Measurements from ENCODE around the gene PIANP.
"Not testable (repeated sequence)": the region's sequence is repeated elsewhere in the genome, so short reads cannot be mapped to it uniquely, and the experiment has no call there.

The PIANP gene

GRCh38 chr12:6700646-6701051, at the start of gene PIANP:
PIANP (minus strand) TSS chr12:6700815; CDS start chr12:6698061, 2,754 bp downstream.
- Histone ChIP-seq H3K9me3 (ENCODE audit: control insufficient read depth in 1 of 2, low read length in 2 of 2) (peaks cover 0 to 6% of the 10 kb centered on the region in 2 donors), H3K27ac (ENCODE audit: low read length) (no peak within 1 kb of the TSS), H3K27me3 (ENCODE audit: low read depth, low read length) (peaks cover 22% of the 10 kb centered on the region), H3K4me1 (ENCODE audit: control insufficient read depth in 1 of 2, insufficient read depth in 2 of 2, low read length in 2 of 2) (peaks cover 0 to 9% of the 10 kb centered on the region in 2 donors), H3K36me3 (ENCODE audit: control insufficient read depth in 1 of 2, insufficient read depth in 2 of 2, low read length in 2 of 2) (no peaks in the 10 kb centered on the region), H3K4me3 (ENCODE audit: low read depth in 1 of 2, low read length in 2 of 2) (peak within 1 kb of the TSS; percentile 11 to 65)

- Histone ChIP-seq H3K9me3 (ENCODE audit: control insufficient read depth in 1 of 2, low read length in 2 of 2) (no peaks in the 10 kb centered on the region), H3K36me3 (ENCODE audit: control insufficient read depth in 1 of 2, insufficient read depth in 2 of 2, low read length in 2 of 2) (peaks cover 36 to 65% of the 10 kb centered on the region in 2 donors), H3K27me3 (ENCODE audit: low read depth, low read length) (no peaks in the 10 kb centered on the region), H3K27ac (ENCODE audit: low read length) (no peak overlapping the region), H3K4me1 (ENCODE audit: control insufficient read depth in 1 of 2, insufficient read depth in 2 of 2, low read length in 2 of 2) (peaks cover 7 to 14% of the 10 kb centered on the region in 2 donors), H3K4me3 (ENCODE audit: low read depth in 1 of 2, low read length in 2 of 2) (no peak overlapping the region)
These were observed 48.1 kb upstream of the PIANP start for GRCh38 chr12:6748761-6749160.

- peaks cover 36 to 58% of the 10 kb centered on the region in 2 donors for H3K36me3 ChIP-seq (ENCODE audit: control insufficient read depth in 1 of 2, insufficient read depth in 2 of 2, low read length in 2 of 2)
- H3K27me3 ChIP-seq (ENCODE audit: low read depth, low read length), result no peaks in the 10 kb centered on the region
- H3K9me3 ChIP-seq (ENCODE audit: control insufficient read depth in 1 of 2, low read length in 2 of 2), result no peaks in the 10 kb centered on the region
- no peak overlapping the region for H3K27ac ChIP-seq (ENCODE audit: low read length)
- peaks cover 6 to 11% of the 10 kb centered on the region in 2 donors for H3K4me1 ChIP-seq (ENCODE audit: control insufficient read depth in 1 of 2, insufficient read depth in 2 of 2, low read length in 2 of 2)
- H3K4me3 ChIP-seq (ENCODE audit: low read depth in 1 of 2, low read length in 2 of 2), result no peak overlapping the region
These were observed 46.6 kb upstream of the PIANP start for GRCh38 chr12:6747216-6747615.

- Histone ChIP-seq H3K4me3 (ENCODE audit: low read depth in 1 of 2, low read length in 2 of 2) (no peak overlapping the region), H3K36me3 (ENCODE audit: control insufficient read depth in 1 of 2, insufficient read depth in 2 of 2, low read length in 2 of 2) (peaks cover 36 to 50% of the 10 kb centered on the region in 2 donors), H3K27me3 (ENCODE audit: low read depth, low read length) (no peaks in the 10 kb centered on the region), H3K4me1 (ENCODE audit: control insufficient read depth in 1 of 2, insufficient read depth in 2 of 2, low read length in 2 of 2) (no peaks in the 10 kb centered on the region), H3K9me3 (ENCODE audit: control insufficient read depth in 1 of 2, low read length in 2 of 2) (no peaks in the 10 kb centered on the region), H3K27ac (ENCODE audit: low read length) (peak overlapping the region; percentile 54)
These were observed 45.3 kb upstream of the PIANP start for GRCh38 chr12:6745741-6746525.

- H3K4me1 ChIP-seq (ENCODE audit: control insufficient read depth in 1 of 2, insufficient read depth in 2 of 2, low read length in 2 of 2); H3K4me3 ChIP-seq (ENCODE audit: low read depth in 1 of 2, low read length in 2 of 2); H3K27me3 ChIP-seq (ENCODE audit: low read depth, low read length); H3K27ac ChIP-seq (ENCODE audit: low read length); H3K9me3 ChIP-seq (ENCODE audit: control insufficient read depth in 1 of 2, low read length in 2 of 2): not testable (repeated sequence)
- peaks cover 23 to 24% of the 10 kb centered on the region in 2 donors for H3K36me3 ChIP-seq (ENCODE audit: control insufficient read depth in 1 of 2, insufficient read depth in 2 of 2, low read length in 2 of 2)
These were observed 42.7 kb upstream of the PIANP start for GRCh38 chr12:6743300-6743699.

GRCh38 chr12:6742834-6743233, 42.2 kb upstream of the PIANP start:
- no peaks in the 10 kb centered on the region for H3K4me1 ChIP-seq (ENCODE audit: control insufficient read depth in 1 of 2, insufficient read depth in 2 of 2, low read length in 2 of 2)
- no peak overlapping the region for H3K4me3 ChIP-seq (ENCODE audit: low read depth in 1 of 2, low read length in 2 of 2)
- H3K27ac ChIP-seq (ENCODE audit: low read length), result no peak overlapping the region
- no peaks in the 10 kb centered on the region for H3K9me3 ChIP-seq (ENCODE audit: control insufficient read depth in 1 of 2, low read length in 2 of 2)
- H3K27me3 ChIP-seq (ENCODE audit: low read depth, low read length), result no peaks in the 10 kb centered on the region
- peaks cover 18 to 19% of the 10 kb centered on the region in 2 donors for H3K36me3 ChIP-seq (ENCODE audit: control insufficient read depth in 1 of 2, insufficient read depth in 2 of 2, low read length in 2 of 2)

- not testable (repeated sequence) for H3K27me3 ChIP-seq (ENCODE audit: low read depth, low read length); H3K4me3 ChIP-seq (ENCODE audit: low read depth in 1 of 2, low read length in 2 of 2); H3K9me3 ChIP-seq (ENCODE audit: control insufficient read depth in 1 of 2, low read length in 2 of 2); H3K4me1 ChIP-seq (ENCODE audit: control insufficient read depth in 1 of 2, insufficient read depth in 2 of 2, low read length in 2 of 2); H3K27ac ChIP-seq (ENCODE audit: low read length)
- H3K36me3 ChIP-seq (ENCODE audit: control insufficient read depth in 1 of 2, insufficient read depth in 2 of 2, low read length in 2 of 2), result peaks cover 10 to 12% of the 10 kb centered on the region in 2 donors
These were observed 41.5 kb upstream of the PIANP start for GRCh38 chr12:6742080-6742479.

- Histone ChIP-seq H3K36me3 (ENCODE audit: control insufficient read depth in 1 of 2, insufficient read depth in 2 of 2, low read length in 2 of 2) (peaks cover 10 to 16% of the 10 kb centered on the region in 2 donors), H3K27me3 (ENCODE audit: low read depth, low read length) (no peaks in the 10 kb centered on the region), H3K9me3 (ENCODE audit: control insufficient read depth in 1 of 2, low read length in 2 of 2) (no peaks in the 10 kb centered on the region), H3K4me1 (ENCODE audit: control insufficient read depth in 1 of 2, insufficient read depth in 2 of 2, low read length in 2 of 2) (peaks cover 0 to 7% of the 10 kb centered on the region in 2 donors), H3K4me3 (ENCODE audit: low read depth in 1 of 2, low read length in 2 of 2) (no peak overlapping the region), H3K27ac (ENCODE audit: low read length) (no peak overlapping the region)
These were observed 36.1 kb upstream of the PIANP start for GRCh38 chr12:6736754-6737153.

GRCh38 chr12:6735448-6736191, 35.0 kb upstream of the PIANP start:
- Histone ChIP-seq H3K36me3 (ENCODE audit: control insufficient read depth in 1 of 2, insufficient read depth in 2 of 2, low read length in 2 of 2) (peaks cover 18 to 26% of the 10 kb centered on the region in 2 donors), H3K27ac (ENCODE audit: low read length) (no peak overlapping the region), H3K27me3 (ENCODE audit: low read depth, low read length) (no peaks in the 10 kb centered on the region), H3K4me1 (ENCODE audit: control insufficient read depth in 1 of 2, insufficient read depth in 2 of 2, low read length in 2 of 2) (peaks cover 0 to 7% of the 10 kb centered on the region in 2 donors), H3K4me3 (ENCODE audit: low read depth in 1 of 2, low read length in 2 of 2) (no peak overlapping the region), H3K9me3 (ENCODE audit: control insufficient read depth in 1 of 2, low read length in 2 of 2) (no peaks in the 10 kb centered on the region)

GRCh38 chr12:6734506-6735387, 34.1 kb upstream of the PIANP start:
- H3K4me1 ChIP-seq (ENCODE audit: control insufficient read depth in 1 of 2, insufficient read depth in 2 of 2, low read length in 2 of 2), result peaks cover 0 to 7% of the 10 kb centered on the region in 2 donors
- H3K36me3 ChIP-seq (ENCODE audit: control insufficient read depth in 1 of 2, insufficient read depth in 2 of 2, low read length in 2 of 2), result peaks cover 26 to 35% of the 10 kb centered on the region in 2 donors
- H3K4me3 ChIP-seq (ENCODE audit: low read depth in 1 of 2, low read length in 2 of 2), result no peak overlapping the region
- no peaks in the 10 kb centered on the region for H3K9me3 ChIP-seq (ENCODE audit: control insufficient read depth in 1 of 2, low read length in 2 of 2)
- no peak overlapping the region for H3K27ac ChIP-seq (ENCODE audit: low read length)
- no peaks in the 10 kb centered on the region for H3K27me3 ChIP-seq (ENCODE audit: low read depth, low read length)

- H3K9me3 ChIP-seq (ENCODE audit: control insufficient read depth in 1 of 2, low read length in 2 of 2), result no peaks in the 10 kb centered on the region
- peaks cover 46 to 56% of the 10 kb centered on the region in 2 donors for H3K36me3 ChIP-seq (ENCODE audit: control insufficient read depth in 1 of 2, insufficient read depth in 2 of 2, low read length in 2 of 2)
- no peak overlapping the region for H3K4me3 ChIP-seq (ENCODE audit: low read depth in 1 of 2, low read length in 2 of 2)
- no peaks in the 10 kb centered on the region for H3K4me1 ChIP-seq (ENCODE audit: control insufficient read depth in 1 of 2, insufficient read depth in 2 of 2, low read length in 2 of 2)
- no peak overlapping the region for H3K27ac ChIP-seq (ENCODE audit: low read length)
- H3K27me3 ChIP-seq (ENCODE audit: low read depth, low read length), result no peaks in the 10 kb centered on the region
These were observed 29.6 kb upstream of the PIANP start for GRCh38 chr12:6730169-6730568.
